HUES64 (cell line): ENCODE data around the gene RYR2.

ENCODE experiments used
- H3K27ac ChIP-seq: 2 replicates; pipeline ENCODE4 v1.7.0; 2013; ENCODE audit warnings: low read depth, low read length, inconsistent platforms
- H3K27me3 ChIP-seq: 2 replicates; pipeline ENCODE4 v1.6.1; 2013; ENCODE audit warnings: mild to moderate bottlenecking, low read length; ENCODE audit not compliant: insufficient read depth
- H3K36me3 ChIP-seq: 2 replicates; pipeline ENCODE4 v1.6.1; 2013; ENCODE audit warnings: mild to moderate bottlenecking, low read length; ENCODE audit not compliant: insufficient read depth
- H3K4me1 ChIP-seq: 2 replicates; pipeline ENCODE4 v1.6.1; 2013; ENCODE audit warnings: mild to moderate bottlenecking, low read length, moderate library complexity; ENCODE audit not compliant: insufficient read depth
- H3K4me3 ChIP-seq: 2 replicates; pipeline ENCODE4 v1.5.1; 2013; ENCODE audit warnings: mild to moderate bottlenecking, low read length, moderate library complexity
- H3K9ac ChIP-seq: 2 replicates; pipeline ENCODE4 v1.6.1; 2013; ENCODE audit warnings: mild to moderate bottlenecking, low read depth, low read length
- H3K9me3 ChIP-seq: 2 replicates; pipeline ENCODE4 v1.6.1; 2013; ENCODE audit warnings: low read depth, low read length; ENCODE audit not compliant: insufficient read depth
- WGBS: fragments of 150-250, 120-280 bp; methylation state at CpG from one replicate; pipeline ENCODE4 v1.1.7; 2013; ENCODE audit warnings: missing lambda C conversion rate; 5-methylcytosine and 5-hydroxymethylcytosine counted together

The RYR2 gene

GRCh38 chr1:237201155-237201554 is 159.2 kb downstream of the RYR2 start:
- Histone ChIP-seq H3K27ac (no peak overlapping the region), H3K4me3 (no peak overlapping the region), H3K9me3 (no peaks in the 10 kb centered on the region), H3K27me3 (no peaks in the 10 kb centered on the region), H3K4me1 (peaks cover 7% of the 10 kb centered on the region), H3K36me3 (no peaks in the 10 kb centered on the region), H3K9ac (no peak overlapping the region)
- 93% methylated on average over 4 of the region's 4 CpGs for WGBS

DNA sequence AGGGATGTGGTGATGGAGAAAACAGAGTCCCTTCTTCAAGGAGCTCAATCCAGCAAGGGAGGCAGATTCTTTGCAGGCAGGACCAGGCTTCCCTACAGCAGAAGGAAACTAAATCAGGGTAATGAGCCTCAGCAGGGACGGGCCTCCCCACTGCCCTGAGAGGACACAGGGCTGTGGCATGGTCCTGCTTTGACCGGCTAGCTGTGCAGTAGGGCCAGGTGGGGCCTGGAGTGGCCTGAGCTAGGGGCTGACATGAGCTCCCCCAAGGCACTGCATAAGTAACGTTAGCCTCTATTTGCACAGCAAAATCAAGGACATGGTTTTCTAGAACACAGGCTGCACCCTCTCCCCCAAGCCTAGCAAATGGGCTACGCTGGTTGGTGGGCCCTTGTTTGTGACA is 162.9 kb downstream of the RYR2 start:
- WGBS: 81% methylated on average over 4 of the region's 4 CpGs

DNA sequence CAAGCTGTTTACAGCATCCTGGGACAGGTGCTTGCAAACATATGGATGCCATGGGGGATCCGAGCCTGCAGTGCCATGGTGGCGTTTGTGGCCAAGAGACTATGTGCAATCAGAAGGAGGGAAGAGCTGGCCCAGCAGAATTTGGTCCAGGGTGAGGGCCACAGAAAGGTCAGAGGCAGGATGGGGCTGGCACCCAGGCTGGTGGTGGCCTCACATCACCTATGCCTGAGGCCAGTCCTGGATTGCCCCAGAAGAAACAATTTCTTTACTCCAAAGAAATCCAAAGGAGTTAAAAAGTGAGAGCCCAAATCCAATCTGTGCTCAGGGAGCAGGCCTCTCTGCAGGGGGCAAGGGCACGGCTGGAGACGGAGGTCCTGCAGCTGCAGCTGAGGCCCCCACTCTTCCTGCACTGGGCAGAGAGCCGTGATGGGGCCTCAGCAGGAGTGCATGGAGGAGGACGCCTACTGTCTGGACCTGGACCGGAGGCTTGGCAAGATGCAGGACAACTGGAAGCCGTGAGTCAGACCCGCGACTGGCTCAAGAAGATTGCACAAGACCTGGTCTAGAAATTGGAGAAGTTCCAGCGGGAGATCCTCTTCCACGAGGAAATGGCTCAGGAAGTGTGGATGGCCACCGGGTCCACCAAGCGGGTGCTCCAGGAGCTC is 163.5 kb downstream of the RYR2 start:
- 91% methylated on average over 14 of the region's 14 CpGs for WGBS
- no peaks in the 10 kb centered on the region for H3K36me3 ChIP-seq
- no peaks in the 10 kb centered on the region for H3K27me3 ChIP-seq

More for the DNA sequence above, 162.9 kb downstream of the RYR2 start:
- Histone ChIP-seq H3K36me3 (no peaks in the 10 kb centered on the region), H3K4me1 (no peaks in the 10 kb centered on the region), H3K4me3 (no peak overlapping the region), H3K27me3 (no peaks in the 10 kb centered on the region), H3K9me3 (no peaks in the 10 kb centered on the region), H3K9ac (no peak overlapping the region), H3K27ac (no peak overlapping the region)

DNA sequence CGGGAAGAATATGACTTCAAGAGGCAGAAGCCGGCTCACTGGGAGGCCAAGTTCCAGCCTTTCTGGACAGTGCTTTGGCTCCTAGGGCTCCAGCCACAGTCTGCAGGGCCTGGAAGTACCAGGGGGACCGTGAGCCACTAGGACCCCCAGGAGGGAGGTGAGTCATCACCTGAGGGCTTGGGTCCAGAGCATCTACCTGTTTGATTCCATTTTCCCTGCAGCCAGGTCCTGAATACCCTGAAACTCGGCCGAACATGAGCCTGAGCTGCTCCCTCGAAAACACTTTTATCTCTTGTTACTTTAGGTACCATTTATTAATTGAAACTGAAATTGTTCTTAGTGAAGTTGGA is 164.1 kb downstream of the RYR2 start:
- H3K27me3 ChIP-seq: no peaks in the 10 kb centered on the region
- no peak overlapping the region for H3K27ac ChIP-seq
- no peaks in the 10 kb centered on the region for H3K9me3 ChIP-seq
- WGBS: 94% methylated on average over 6 of the region's 6 CpGs
- no peaks in the 10 kb centered on the region; the same call in 1 of the 2 replicates for H3K4me1 ChIP-seq
- no peak overlapping the region for H3K9ac ChIP-seq
- H3K36me3 ChIP-seq: no peaks in the 10 kb centered on the region
- no peak overlapping the region for H3K4me3 ChIP-seq

More for the DNA sequence above, 163.5 kb downstream of the RYR2 start:
- Histone ChIP-seq H3K4me3 (no peak overlapping the region), H3K9me3 (no peaks in the 10 kb centered on the region), H3K27ac (no peak overlapping the region), H3K9ac (no peak overlapping the region), H3K4me1 (no peaks in the 10 kb centered on the region; the same call in 1 of the 2 replicates)

DNA sequence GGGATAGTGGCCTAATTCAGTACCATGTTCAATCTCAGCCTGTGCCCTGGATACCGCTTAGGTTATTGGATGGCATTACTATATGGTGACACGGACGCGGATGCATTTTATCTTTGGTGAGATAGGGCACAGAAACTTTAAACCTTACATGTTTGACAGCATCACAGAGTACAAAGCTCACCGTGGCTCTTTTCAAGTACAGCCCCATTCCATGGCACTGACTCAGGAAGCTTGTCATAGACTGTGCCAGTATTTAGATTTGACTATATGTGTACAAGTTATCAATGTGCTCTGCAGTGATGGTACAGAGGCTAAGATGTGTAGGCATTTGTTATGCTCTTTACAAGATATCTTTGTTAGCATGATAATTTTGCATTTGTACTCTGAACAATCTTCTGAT is 169.0 kb downstream of the RYR2 start:
- 89% methylated on average over 5 of the region's 5 CpGs for WGBS

GRCh38 chr1:237211540-237211939 is 169.6 kb downstream of the RYR2 start:
- no peaks in the 10 kb centered on the region for H3K9me3 ChIP-seq
- 88% methylated on average over 1 of the region's 2 CpGs for WGBS
- H3K4me3 ChIP-seq: no peak overlapping the region
- no peaks in the 10 kb centered on the region; the same call in 1 of the 2 replicates for H3K4me1 ChIP-seq
- no peak overlapping the region for H3K27ac ChIP-seq
- no peaks in the 10 kb centered on the region for H3K36me3 ChIP-seq
- H3K9ac ChIP-seq: no peak overlapping the region
- no peaks in the 10 kb centered on the region for H3K27me3 ChIP-seq

More for the DNA sequence above, 169.0 kb downstream of the RYR2 start:
- Histone ChIP-seq H3K4me3 (no peak overlapping the region), H3K4me1 (no peaks in the 10 kb centered on the region; the same call in 1 of the 2 replicates), H3K27me3 (no peaks in the 10 kb centered on the region), H3K9me3 (no peaks in the 10 kb centered on the region), H3K36me3 (no peaks in the 10 kb centered on the region), H3K9ac (no peak overlapping the region), H3K27ac (no peak overlapping the region)

DNA sequence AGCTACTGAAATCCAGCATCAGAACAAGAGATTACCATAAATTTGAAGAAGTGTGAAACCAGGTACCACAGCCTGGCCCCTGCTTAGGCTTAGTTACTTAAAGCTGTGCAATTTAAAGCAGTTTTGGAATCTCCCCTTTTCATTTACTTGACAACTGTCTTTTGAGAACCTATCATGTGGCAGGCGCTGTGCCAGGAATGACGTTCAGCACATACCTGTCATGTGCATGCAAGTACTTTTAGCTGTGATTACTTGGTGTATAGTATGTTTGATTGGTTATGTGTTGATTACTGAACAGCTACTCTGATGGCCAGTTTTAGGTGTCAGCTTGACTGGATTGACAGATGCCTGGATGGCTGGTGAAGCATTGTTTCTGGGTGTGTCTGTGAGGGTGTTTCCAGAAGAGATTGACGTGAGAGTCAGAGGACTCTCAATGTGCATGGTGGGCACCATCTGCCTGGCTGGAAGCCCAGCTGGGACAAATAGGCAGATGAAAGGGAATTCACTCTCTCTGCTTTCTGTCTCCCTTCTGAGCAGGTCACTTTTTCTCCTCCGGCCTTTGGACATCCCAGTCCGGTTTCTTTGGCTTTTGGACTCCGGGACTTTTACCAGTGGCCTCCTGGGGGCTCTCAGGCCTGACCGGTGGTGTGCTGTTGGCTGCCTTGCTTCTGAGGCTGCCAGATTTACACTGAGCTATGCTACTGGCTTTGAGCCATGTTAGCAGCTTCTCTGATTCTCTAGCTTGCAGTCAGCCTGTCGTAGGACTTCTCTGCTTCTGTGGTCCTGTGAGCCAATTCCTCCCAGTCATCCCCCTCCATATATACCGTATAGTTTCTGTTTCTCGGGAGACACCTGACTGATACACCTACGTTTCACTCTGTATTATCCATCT is 178.0 kb downstream of the RYR2 start:
- Histone ChIP-seq H3K27me3 (no peaks in the 10 kb centered on the region), H3K9me3 (no peaks in the 10 kb centered on the region)
- 86% methylated on average over 11 of the region's 11 CpGs for WGBS

GRCh38 chr1:237223419-237223818 is 181.4 kb downstream of the RYR2 start:
- no peaks in the 10 kb centered on the region for H3K4me1 ChIP-seq
- 92% methylated on average over 2 of the region's 2 CpGs for WGBS
- H3K27me3 ChIP-seq: no peaks in the 10 kb centered on the region
- no peaks in the 10 kb centered on the region for H3K9me3 ChIP-seq
- H3K9ac ChIP-seq: no peak overlapping the region
- H3K4me3 ChIP-seq: no peak overlapping the region
- H3K36me3 ChIP-seq: no peaks in the 10 kb centered on the region
- H3K27ac ChIP-seq: no peak overlapping the region

More for the DNA sequence above, 178.0 kb downstream of the RYR2 start:
- Histone ChIP-seq H3K9ac (no peak overlapping the region), H3K36me3 (no peaks in the 10 kb centered on the region), H3K27ac (no peak overlapping the region), H3K4me3 (no peak overlapping the region), H3K4me1 (no peaks in the 10 kb centered on the region)

- Histone ChIP-seq H3K9ac (no peak overlapping the region), H3K36me3 (no peaks in the 10 kb centered on the region), H3K9me3 (no peaks in the 10 kb centered on the region), H3K27me3 (no peaks in the 10 kb centered on the region), H3K27ac (no peak overlapping the region), H3K4me3 (no peak overlapping the region), H3K4me1 (0 out of 2 replicates have a peak, but pooled peaks cover 5% of the 10 kb centered on the region)
- 96% methylated on average over 13 of the region's 13 CpGs for whole genome bisulfite sequencing
These were observed 184.4 kb downstream of the RYR2 start for GRCh38 chr1:237226177-237226944.

- H3K4me1 ChIP-seq: peaks cover 14% of the 10 kb centered on the region; the same call in 1 of the 2 replicates
- no peaks in the 10 kb centered on the region for H3K36me3 ChIP-seq
- H3K4me3 ChIP-seq: no peak overlapping the region
- H3K27me3 ChIP-seq: no peaks in the 10 kb centered on the region
- H3K9me3 ChIP-seq: no peaks in the 10 kb centered on the region
- H3K9ac ChIP-seq: no peak overlapping the region
- H3K27ac ChIP-seq: no peak overlapping the region
- 98% methylated on average over 4 of the region's 4 CpGs for WGBS
These were observed 185.5 kb downstream of the RYR2 start for GRCh38 chr1:237227476-237227875.

- Histone ChIP-seq H3K4me3 (no peak overlapping the region), H3K27ac (no peak overlapping the region), H3K4me1 (peaks cover 14% of the 10 kb centered on the region; the same call in 1 of the 2 replicates), H3K9me3 (no peaks in the 10 kb centered on the region), H3K9ac (no peak overlapping the region), H3K36me3 (no peaks in the 10 kb centered on the region), H3K27me3 (no peaks in the 10 kb centered on the region)
- WGBS: 97% methylated on average over 3 of the region's 3 CpGs
These were observed 186.4 kb downstream of the RYR2 start for GRCh38 chr1:237228421-237228820.
